ENCODE results near the gene DEFB114.

DEFB114 gene

GRCh38 chr6:49934770-49935169 is 29.2 kb downstream of the DEFB114 start:
- DNase-seq: no peak

DNA sequence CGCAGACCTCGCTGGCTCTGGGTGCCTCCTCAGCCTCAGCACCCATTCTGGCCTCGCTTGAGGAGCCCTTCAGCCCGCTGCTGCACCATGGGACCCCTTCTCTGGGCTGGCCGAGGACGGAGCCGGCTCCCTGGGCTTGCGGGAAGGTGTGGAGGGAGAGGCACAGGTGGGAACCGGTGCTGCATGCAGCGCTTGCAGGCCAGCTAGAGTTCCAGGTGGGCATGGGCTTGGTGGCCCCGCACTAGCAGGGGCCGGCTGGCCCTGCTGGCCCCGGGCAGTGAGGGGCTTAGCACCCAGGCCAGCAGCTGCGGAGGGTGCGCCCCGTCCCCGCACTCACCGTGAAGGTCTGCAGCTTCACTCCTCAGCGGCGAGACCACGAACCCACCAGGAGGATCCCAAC is 30.4 kb downstream of the DEFB114 start:
- DNase-seq: no peak

DNA sequence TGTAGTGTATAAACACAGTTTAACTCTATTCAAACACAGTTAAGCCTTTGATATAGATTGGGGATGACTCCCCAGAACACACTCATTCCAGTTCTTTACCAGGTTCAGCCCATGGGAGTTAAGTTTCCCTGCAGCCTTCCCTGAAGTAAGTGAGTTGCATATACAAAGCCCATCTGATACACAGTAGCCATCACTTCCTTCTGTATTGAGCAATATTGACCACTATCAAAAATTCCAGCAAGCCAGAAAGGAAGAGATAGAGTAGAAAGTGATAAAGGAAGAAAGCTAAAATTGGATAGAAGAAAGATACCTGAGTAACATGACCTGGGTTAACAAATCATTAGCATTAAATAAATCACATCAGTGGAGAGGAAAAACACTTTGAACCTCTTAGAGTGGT is 34.6 kb downstream of the DEFB114 start:
- no peak for DNase-seq

DNA sequence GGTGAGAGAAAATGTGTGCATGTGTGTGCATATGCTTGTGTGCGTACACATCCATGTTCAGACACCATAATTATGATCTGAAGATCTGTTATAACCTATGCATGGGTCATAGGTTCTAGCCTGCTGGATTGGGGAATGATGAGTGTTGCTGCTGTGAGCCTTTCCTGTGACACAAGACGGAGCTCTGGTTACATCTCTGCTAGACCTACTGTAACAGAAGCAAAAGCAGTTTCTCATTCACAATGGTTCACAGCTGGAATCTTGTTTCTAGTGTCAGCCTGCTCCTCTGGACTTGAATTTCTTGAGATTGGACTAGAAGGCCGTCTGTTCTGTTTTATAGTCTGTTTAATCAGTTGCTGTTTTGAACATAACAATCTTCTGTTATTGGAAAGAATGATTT is 40.1 kb downstream of the DEFB114 start:
- no peak for DNase-seq

- DNase-seq: no peak
Measured at GRCh38 chr6:49919935-49920644, 43.9 kb downstream of the DEFB114 start.

DNA sequence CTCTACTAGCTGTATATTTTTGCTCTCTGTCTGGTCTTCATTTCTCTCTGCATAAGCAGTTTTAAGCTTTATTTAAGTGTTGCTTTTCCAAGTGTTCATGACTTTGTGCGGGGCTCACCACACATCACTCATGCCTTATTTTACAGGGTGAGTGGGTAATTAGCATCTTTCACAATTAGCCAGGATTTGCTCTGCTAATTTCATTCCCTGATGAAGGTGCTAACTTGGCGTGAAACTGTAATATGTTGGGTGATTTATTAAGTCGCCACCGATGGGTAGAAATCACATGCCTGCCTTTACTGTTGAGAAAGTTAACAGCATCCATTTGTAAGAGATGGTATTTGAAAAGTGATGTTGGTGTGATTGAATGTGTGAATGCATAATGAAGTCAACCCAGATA is 44.7 kb downstream of the DEFB114 start:
- no peak for DNase-seq

- no peak for DNase-seq
Measured at GRCh38 chr6:49918787-49919186, 45.2 kb downstream of the DEFB114 start.

DNA sequence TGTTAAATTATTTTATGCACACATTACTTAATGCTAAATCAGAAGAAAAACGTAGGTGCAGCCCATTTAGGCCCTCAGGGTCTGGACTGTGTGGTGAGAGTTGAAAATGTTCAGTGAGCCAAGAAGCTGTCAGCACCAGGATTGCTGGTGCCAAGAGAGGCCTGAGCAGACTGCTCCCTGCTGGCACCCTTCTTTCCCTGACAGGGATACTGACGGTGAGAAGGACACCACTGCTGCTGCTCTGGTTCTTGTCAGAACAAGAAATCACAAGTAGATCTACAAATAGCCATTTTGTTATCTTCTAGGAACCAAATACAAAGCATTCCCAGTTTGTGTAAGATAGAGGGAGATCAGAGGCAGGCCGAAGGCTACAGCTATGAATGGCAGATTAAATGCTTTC is 48.9 kb downstream of the DEFB114 start:
- no peak for DNase-seq

- DNase-seq: no peak
Measured at GRCh38 chr6:49913636-49914375, 50.2 kb downstream of the DEFB114 start.

DNA sequence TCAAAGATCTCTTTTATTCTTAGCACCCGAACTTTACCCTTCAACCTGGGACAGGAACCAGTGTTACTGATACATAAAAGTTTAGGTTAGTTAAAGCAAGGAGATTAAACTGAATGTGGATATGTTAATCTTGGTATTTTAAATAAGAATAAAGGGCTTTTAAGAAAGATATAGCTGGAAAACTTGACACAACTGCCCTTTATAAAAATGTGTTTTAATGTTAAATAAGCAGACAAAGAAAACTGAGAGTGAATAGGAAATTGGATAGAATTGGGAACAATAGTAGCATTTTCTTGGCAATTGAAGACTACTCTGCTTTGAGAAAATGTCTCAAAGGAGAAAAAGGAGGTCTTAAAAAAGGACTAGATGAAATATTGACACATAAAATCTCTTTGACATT is 51.8 kb downstream of the DEFB114 start:
- DNase-seq: no peak

DNA sequence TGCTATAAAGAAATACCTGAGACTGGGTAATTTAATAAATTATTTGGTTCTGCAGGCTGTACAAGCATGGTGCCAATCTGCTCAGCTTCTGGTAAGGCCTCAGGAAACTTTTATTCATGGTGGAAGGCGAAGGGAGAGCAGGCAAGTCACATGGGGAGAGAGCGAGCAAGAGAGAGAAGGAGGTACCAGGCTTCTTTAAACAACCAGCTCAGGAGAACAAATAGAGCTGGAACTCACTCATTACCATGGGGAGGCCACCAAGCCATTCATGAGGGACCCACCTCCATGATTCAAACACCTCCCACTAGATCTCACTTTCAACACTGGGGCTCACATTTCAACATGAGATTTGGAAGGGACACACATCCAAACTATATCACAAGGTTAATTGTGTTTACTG is 52.7 kb downstream of the DEFB114 start:
- DNase-seq: no peak

All from left hindlimb (tissue), 1 donor.